Astrocyte (in vitro differentiated cells and primary cell): Measurements from ENCODE around the gene TARBP2. TPM values are rescaled to one million over a fixed set of nuclear protein-coding genes. Genes with fewer than 3 reads are reported as not detected.
A peak's percentile ranks its signal among the peaks of the same experiment; 100 is the strongest.

Experiments used
- DNase-seq: peaks from one replicate; pipeline ENCODE4 v3.0.0-alpha.2; 2010; ENCODE audit warnings: low read depth
- FAIRE-seq: peaks from 2 replicates; lab custom pipeline; 2011; peaks lifted over from hg19 to GRCh38; lab: Jason Lieb, UNC
- H2AFZ ChIP-seq: 2 replicates; pipeline ENCODE4 v1.6.0; 2012; ENCODE audit warnings: low read depth, low read length, inconsistent platforms
- H3K27ac ChIP-seq: 2 replicates; pipeline ENCODE4 v1.5.1; 2011; ENCODE audit warnings: low read depth, low read length, inconsistent platforms
- H3K27me3 ChIP-seq: 2 replicates; pipeline ENCODE4 v1.6.0; 2011; ENCODE audit warnings: low read length, inconsistent platforms; ENCODE audit not compliant: insufficient read depth
- H3K36me3 ChIP-seq: 2 replicates; pipeline ENCODE4 v1.5.1; 2011; ENCODE audit warnings: low read length, inconsistent platforms; ENCODE audit not compliant: insufficient read depth
- H3K4me1 ChIP-seq: 2 replicates; pipeline ENCODE4 v1.5.1; 2011; ENCODE audit warnings: low read length, inconsistent platforms; ENCODE audit not compliant: insufficient read depth
- H3K4me2 ChIP-seq: 2 replicates; pipeline ENCODE4 v1.6.0; 2012; ENCODE audit warnings: low read length, inconsistent platforms
- H3K4me3 ChIP-seq: 2 replicates; pipeline ENCODE4 v1.5.1; 2011; ENCODE audit warnings: low read depth, mild to moderate bottlenecking, low read length, inconsistent platforms; ENCODE audit not compliant: insufficient read depth
- H3K79me2 ChIP-seq: 2 replicates; pipeline ENCODE4 v1.6.0; 2012; ENCODE audit warnings: mild to moderate bottlenecking, low read length, inconsistent platforms; ENCODE audit not compliant: insufficient read depth
- H3K9ac ChIP-seq: 2 replicates; pipeline ENCODE4 v1.6.0; 2012; ENCODE audit warnings: mild to moderate bottlenecking, low read length, inconsistent platforms
- H3K9me3 ChIP-seq: 2 replicates; pipeline ENCODE4 v1.5.1; 2012; ENCODE audit warnings: low read depth, mild to moderate bottlenecking, low read length, inconsistent platforms; ENCODE audit not compliant: insufficient read depth
- H4K20me1 ChIP-seq: 2 replicates; pipeline ENCODE4 v1.6.0; 2012; ENCODE audit warnings: low read length, inconsistent platforms; ENCODE audit not compliant: insufficient read depth
- H3K27ac Mint-ChIP-seq: one replicate; pipeline ENCODE4 v1.8.0; 2021; ENCODE audit warnings: mild to moderate bottlenecking, mixed read lengths; ENCODE audit not compliant: unreplicated experiment
- H3K27me3 Mint-ChIP-seq: one replicate; pipeline ENCODE4 v1.8.0; 2021; ENCODE audit warnings: low read depth, mixed read lengths; ENCODE audit not compliant: unreplicated experiment
- H3K36me3 Mint-ChIP-seq: one replicate; pipeline ENCODE4 v1.8.0; 2021; ENCODE audit warnings: low read depth, mixed read lengths; ENCODE audit not compliant: unreplicated experiment
- H3K4me1 Mint-ChIP-seq: one replicate; pipeline ENCODE4 v1.8.0; 2021; ENCODE audit warnings: low read depth, mixed read lengths; ENCODE audit not compliant: unreplicated experiment
- H3K4me3 Mint-ChIP-seq: one replicate; pipeline ENCODE4 v1.8.0; 2021; ENCODE audit warnings: mild to moderate bottlenecking, moderate library complexity, mixed read lengths; ENCODE audit not compliant: unreplicated experiment
- H3K9me3 Mint-ChIP-seq: one replicate; pipeline ENCODE4 v1.8.0; 2021; ENCODE audit warnings: mild to moderate bottlenecking, mixed read lengths; ENCODE audit not compliant: unreplicated experiment
- EZH2 ChIP-seq: IDR thresholded peaks from 2 replicates; pipeline ENCODE4 v1.6.1; 2012; ENCODE audit warnings: mild to moderate bottlenecking, low read length, inconsistent platforms; ENCODE audit not compliant: insufficient read depth
- total RNA-seq: library from RNA; stranded (reverse); gene quantifications from 2 replicates; pipeline ENCODE4 v1.2.1, GENCODE V29; 2021
- TF ChIP-seq, protein P1 (sequence below): IDR thresholded peaks from 2 replicates; pipeline ENCODE4 v1.5.1; 2011; ENCODE audit warnings: low read depth, mild to moderate bottlenecking, inconsistent platforms, low read length, moderate library complexity; ENCODE audit not compliant: insufficient read depth

TARBP2 gene
- total RNA-seq, 1 donor from 2014 or later: 51.1 TPM

- peak overlapping the region; percentile 4 for H3K27ac ChIP-seq
- H3K79me2 ChIP-seq: peaks cover 91% of the 10 kb centered on the region
- peaks cover 96% of the 10 kb centered on the region for H4K20me1 ChIP-seq
- peaks cover 3% of the 10 kb centered on the region for H3K4me1 ChIP-seq
- no peaks in the 10 kb centered on the region for H3K27me3 Mint-ChIP-seq
- H3K4me1 Mint-ChIP-seq: peaks cover 39% of the 10 kb centered on the region
- no peaks in the 10 kb centered on the region for H3K9me3 ChIP-seq
- H3K4me3 Mint-ChIP-seq: no peak overlapping the region
- peak overlapping the region; percentile 2 for H3K4me2 ChIP-seq
- TF ChIP-seq, protein P1, sequence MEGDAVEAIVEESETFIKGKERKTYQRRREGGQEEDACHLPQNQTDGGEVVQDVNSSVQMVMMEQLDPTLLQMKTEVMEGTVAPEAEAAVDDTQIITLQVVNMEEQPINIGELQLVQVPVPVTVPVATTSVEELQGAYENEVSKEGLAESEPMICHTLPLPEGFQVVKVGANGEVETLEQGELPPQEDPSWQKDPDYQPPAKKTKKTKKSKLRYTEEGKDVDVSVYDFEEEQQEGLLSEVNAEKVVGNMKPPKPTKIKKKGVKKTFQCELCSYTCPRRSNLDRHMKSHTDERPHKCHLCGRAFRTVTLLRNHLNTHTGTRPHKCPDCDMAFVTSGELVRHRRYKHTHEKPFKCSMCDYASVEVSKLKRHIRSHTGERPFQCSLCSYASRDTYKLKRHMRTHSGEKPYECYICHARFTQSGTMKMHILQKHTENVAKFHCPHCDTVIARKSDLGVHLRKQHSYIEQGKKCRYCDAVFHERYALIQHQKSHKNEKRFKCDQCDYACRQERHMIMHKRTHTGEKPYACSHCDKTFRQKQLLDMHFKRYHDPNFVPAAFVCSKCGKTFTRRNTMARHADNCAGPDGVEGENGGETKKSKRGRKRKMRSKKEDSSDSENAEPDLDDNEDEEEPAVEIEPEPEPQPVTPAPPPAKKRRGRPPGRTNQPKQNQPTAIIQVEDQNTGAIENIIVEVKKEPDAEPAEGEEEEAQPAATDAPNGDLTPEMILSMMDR: no peak
- no peak for TF ChIP-seq EZH2
- H2AFZ ChIP-seq: no peak overlapping the region
- FAIRE-seq (no peak), DNase-seq (no peak)
- peaks cover 84% of the 10 kb centered on the region for H3K36me3 ChIP-seq
- no peak overlapping the region for H3K27ac Mint-ChIP-seq
- H3K27me3 ChIP-seq: no peaks in the 10 kb centered on the region
- peak overlapping the region; percentile 12 for H3K9ac ChIP-seq
- peaks cover 28% of the 10 kb centered on the region for H3K36me3 Mint-ChIP-seq
- H3K9me3 Mint-ChIP-seq: no peaks in the 10 kb centered on the region
- no peak overlapping the region for H3K4me3 ChIP-seq
Observed at GRCh38 chr12:53474077-53474476, 27.0 kb upstream of the TARBP2 start.

DNA sequence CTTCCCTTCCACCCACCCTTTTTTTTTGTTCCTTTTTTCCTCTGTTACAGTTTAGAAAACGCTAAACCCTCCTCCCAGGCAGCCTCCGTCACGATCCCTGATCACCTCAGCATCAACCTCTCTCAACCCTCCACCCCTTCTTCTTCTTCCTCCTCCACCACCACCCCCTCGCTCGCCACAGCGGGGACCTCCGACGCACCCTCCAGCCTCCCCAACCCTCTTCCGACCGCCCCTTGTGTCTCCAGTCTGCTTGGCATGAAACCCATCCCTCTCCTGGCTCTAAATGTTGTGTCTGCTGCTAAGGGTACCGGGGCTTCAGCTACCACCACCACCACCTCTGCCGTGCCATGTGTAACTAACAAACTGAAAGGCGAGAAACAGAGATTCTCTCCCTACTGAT, 26.3 kb upstream of the TARBP2 start:
- FAIRE-seq (no peak), DNase-seq (no peak)
- peak overlapping the region; percentile 12 for H3K9ac ChIP-seq
- TF ChIP-seq, protein P1: no peak
- no peak for TF ChIP-seq EZH2
- peaks cover 43% of the 10 kb centered on the region for H3K4me1 Mint-ChIP-seq
- peak overlapping the region; percentile 70 for H3K4me3 Mint-ChIP-seq
- peaks cover 86% of the 10 kb centered on the region for H3K79me2 ChIP-seq
- peak overlapping the region; percentile 4 for H3K27ac ChIP-seq
- no peak overlapping the region for H3K4me3 ChIP-seq
- peaks cover 30% of the 10 kb centered on the region for H3K36me3 Mint-ChIP-seq
- peak overlapping the region; percentile 75 for H3K27ac Mint-ChIP-seq
- H3K27me3 ChIP-seq: no peaks in the 10 kb centered on the region
- no peaks in the 10 kb centered on the region for H3K9me3 Mint-ChIP-seq
- H3K4me1 ChIP-seq: peaks cover 5% of the 10 kb centered on the region
- H4K20me1 ChIP-seq: peaks cover 96% of the 10 kb centered on the region
- H3K4me2 ChIP-seq: no peak overlapping the region
- no peaks in the 10 kb centered on the region for H3K27me3 Mint-ChIP-seq
- H2AFZ ChIP-seq: no peak overlapping the region
- peaks cover 83% of the 10 kb centered on the region for H3K36me3 ChIP-seq
- H3K9me3 ChIP-seq: no peaks in the 10 kb centered on the region

DNA sequence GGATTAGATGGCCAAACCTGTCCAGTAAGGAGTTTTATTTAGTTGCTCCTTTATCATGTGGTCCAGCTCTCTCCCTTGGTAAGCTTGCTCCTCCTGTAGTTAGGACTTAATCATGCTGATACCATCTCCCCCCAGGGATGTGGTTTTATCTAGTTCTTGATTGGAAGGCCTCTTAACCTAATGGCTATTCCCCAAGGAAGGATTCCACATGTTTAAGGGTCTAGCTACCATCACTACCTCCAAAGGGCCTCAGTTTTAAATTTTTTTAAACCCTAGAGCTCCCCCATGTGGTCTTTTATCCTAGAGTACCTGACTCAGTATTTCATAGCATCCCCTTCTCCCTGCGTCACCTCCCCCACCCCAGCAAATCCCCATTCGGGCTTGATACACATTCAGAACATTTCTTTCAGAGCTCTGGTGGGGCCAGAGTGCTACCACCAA, 24.3 kb upstream of the TARBP2 start:
- Histone ChIP-seq H3K36me3 (peaks cover 80% of the 10 kb centered on the region), H3K4me3 (no peak overlapping the region), H3K9me3 (no peaks in the 10 kb centered on the region), H3K4me1 (peaks cover 19% of the 10 kb centered on the region), H3K79me2 (peaks cover 74% of the 10 kb centered on the region), H3K9ac (no peak overlapping the region), H3K27ac (no peak overlapping the region), H4K20me1 (peaks cover 98% of the 10 kb centered on the region), H3K4me2 (no peak overlapping the region), H2AFZ (no peak overlapping the region), H3K27me3 (no peaks in the 10 kb centered on the region)
- Mint-ChIP-seq H3K4me3 (no peak overlapping the region), H3K36me3 (peaks cover 24% of the 10 kb centered on the region), H3K9me3 (no peaks in the 10 kb centered on the region), H3K27ac (peak overlapping the region; percentile 78), H3K4me1 (peaks cover 53% of the 10 kb centered on the region), H3K27me3 (no peaks in the 10 kb centered on the region)
- DNase-seq (no peak), FAIRE-seq (no peak)
- no peak for TF ChIP-seq EZH2
- TF ChIP-seq, protein P1: no peak
